NCI-H1694 treated with DMSO at 0.1 percent for 48 hours (cell line): ENCODE measurements around the gene ZNF208.
"Not testable (repeated sequence)": the region's sequence is repeated elsewhere in the genome, so short reads cannot be mapped to it uniquely, and the experiment has no call there.

Source experiments
- DNase-seq: peaks from one replicate; lab custom pipeline; 2025; lab: John Stamatoyannopoulos, UW

ZNF208 gene

DNA sequence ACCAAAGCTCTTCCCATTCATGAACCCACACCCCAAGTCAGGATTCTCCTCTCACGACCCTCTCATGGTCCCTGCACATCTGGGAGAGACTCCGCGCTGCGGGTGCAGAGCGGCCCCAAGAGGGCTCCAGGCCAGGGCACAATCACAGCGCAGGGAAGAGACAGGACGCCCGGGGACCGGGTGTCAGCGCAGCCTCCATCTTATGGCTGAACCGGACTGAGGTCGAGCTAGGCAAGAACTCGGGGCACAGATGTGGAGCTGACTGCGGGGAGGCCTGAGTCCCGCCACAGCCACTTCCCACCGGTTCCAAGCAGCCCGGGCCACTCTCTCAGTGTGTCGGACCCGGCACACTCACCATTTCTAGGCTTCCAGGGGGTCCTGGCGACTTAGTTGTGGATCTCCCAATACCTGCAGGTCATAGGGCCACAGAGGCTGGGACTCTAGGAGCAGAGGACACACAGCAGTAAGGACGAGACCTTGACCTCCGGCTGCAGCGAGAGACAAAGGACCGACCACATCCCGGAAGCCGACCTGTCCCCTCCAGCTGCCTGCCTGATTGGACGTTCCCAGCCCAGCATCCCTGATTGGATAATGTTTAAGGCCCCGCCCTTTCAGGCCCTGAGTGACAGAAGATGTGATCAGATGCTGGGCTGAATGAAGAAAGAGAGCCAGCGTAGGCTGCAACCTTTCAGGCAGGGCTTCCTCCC, at the start of gene ZNF208:
ZNF208 (minus strand) TSS at position 507 of the 707 bp plus-strand sequence; CDS start at position 358, 149 bp downstream.
- not testable (repeated sequence) for DNase-seq

DNA sequence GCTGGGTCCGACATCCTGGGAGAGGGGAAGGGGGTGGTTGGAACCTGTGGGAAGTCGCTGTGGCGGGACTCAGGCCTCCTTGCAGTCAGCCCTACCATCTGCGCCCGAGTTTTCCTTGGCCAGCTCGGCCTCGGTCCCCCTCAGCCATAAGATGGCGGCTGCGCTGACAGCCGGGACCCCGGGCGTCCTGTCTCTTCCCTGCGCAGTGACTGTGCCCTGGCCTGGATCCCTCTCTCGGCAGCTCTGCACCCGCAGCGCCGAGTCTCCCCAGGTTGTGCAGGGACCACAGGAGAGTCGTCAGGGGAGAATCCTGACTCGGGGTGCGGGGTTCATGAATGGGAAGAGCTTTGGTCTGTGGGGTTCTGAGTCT, 41.9 kb upstream of the ZNF208 start:
- no peak for DNase-seq

DNA sequence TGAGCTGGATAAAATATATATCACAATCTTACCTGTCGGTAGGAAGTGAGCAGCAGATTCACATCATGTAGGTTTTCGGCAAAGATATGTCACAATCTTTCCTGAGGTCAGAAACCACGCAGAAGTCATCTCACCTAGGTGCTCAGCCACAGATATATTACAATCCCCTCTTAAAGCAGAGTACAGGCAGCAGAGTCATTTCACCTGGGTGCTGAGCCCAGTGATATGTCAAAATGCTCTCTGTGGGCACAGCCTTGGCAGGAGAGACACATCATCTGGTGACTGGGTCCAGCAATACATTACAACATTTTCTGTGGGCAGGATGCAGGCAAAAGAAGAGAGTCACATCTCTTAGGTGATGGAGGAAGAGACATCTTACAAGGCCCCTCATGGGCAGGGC, 30.4 kb upstream of the ZNF208 start:
- DNase-seq = not testable (repeated sequence)

DNA sequence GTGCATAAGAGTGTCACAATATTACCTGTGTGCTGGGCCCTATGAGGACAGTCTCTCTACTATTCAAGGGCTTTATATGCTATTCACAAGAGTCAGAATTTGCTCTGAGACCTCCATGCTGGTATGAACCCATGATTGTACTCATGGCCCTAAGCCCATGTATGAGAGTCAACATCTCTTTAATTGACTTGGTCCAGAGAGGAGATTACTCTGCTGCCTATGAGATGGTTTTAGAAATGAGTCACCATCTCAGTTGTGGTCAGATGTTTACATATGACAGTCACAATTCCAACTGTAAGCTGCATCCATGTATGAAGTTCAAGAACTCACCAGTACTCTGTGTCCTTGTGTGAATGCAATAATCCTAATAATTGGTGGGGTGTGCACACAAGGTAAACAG, 19.9 kb upstream of the ZNF208 start:
- DNase-seq = no peak

DNA sequence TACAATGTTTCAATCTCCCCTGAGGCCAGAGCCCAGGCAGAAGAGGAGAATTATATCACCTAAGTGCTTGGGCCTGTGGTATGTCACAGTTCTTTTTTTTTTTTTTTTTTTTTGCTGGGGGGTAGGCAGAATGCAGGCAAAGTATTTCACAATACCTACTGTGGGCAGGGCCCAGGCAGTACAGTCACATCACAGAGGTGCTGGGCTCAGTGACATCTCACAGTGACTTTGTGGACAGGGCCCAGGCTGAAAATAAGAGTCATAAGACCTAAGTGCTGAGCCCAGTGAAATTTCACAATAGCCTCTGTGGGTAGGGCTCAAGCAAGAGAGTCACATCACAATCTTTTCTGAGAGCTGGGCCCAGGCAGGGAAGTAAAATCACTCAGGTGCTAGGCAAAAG, 15.9 kb upstream of the ZNF208 start:
- no peak for DNase-seq

DNA sequence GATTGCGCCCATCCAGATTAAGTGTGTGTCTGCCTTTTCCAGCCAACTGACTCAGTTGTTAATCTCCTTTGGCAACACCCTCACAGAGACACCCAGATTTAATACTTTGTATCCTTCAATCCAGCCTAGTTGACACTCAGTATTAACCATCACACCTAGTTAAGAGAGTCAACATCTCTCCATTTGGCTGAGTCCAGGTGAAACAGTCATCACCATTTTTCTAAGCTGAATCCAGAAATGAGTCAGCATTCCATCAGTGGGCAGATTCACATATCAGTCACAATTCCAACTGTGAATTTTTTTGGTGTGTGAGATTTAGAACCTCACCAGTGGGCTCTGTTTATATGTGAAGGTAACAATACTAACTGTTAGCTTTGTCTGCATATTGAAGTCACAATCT, 14.8 kb upstream of the ZNF208 start:
- not testable (repeated sequence) for DNase-seq

DNA sequence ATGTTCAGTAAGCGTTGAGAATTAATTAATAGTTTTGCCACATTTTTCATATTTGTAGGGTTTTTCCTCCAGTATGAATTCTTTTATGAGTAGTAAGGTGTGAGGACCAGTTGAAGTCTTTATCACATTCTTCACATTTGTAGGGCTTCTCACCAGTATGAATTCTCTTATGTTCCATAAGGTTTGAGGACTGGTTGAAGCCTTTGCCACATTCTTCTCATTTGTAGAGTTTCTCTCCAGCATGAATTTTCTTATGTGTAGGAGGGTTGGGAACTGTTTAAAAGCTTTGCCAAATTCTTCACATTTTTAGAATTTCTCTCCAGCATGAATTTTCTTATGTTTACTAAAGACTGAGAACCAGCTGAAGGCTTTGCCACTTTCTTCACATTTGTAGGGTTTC, 40.3 kb downstream of the ZNF208 start:
- DNase-seq = no peak

DNA sequence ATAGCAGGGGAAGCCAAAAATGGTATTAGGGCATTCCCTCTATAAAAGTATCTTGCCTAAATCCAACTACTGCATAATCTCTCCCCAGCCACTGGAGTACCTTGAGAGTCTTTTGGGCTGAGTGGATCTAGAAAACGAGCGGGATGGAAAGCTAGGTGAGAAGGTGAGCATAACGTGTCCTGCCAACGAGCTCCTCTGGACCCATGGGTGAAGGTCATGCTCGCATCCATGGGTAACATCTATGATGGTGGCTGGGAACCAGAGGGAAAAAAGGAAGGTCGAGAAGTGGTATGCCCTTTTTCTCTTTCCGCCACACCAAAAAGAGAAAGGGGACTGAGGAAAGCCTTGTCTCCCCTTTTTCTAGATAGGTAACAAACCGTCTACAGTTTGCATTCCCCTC, 63.0 kb downstream of the ZNF208 start:
- no peak for DNase-seq

DNA sequence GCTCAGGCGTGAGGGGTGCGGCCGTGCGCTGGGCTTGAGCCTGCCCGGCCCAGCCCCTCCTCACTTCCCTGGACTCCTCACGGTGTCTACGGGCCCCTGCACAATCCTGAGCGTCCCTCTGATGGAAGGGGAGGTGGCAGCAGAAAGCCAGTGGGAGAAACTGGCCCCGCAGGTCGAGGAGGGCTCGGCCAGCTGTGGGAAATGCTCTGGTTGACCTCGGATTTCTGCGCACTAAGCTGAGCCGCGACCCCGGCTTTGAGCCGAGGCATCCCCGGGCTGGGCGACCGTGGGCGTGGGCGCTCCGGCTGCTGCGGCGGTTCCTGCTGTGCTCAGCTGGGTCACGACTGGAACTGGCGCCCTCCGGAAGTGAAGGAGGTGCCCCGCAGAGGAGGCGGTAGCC, 70.1 kb downstream of the ZNF208 start:
- no peak for DNase-seq

DNA sequence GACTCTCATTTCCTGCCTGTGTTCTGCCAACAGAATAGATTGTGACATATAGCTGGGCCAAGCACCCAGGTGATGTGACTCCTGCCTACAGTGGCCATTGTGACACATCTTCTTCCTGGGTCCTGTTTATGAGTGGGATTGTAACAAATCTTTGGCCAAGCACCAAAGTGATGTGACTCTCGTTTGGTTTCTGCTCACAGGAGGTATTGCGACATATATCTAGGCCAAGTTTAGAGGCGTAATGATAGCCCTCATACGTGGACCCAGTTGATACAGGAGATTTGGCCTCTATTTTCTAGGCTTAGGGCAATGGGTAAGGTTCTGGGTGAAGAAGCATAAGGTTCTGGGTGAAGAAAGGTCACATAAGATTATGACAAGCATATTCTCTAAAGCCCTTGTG, 76.2 kb downstream of the ZNF208 start:
- DNase-seq = no peak

DNA sequence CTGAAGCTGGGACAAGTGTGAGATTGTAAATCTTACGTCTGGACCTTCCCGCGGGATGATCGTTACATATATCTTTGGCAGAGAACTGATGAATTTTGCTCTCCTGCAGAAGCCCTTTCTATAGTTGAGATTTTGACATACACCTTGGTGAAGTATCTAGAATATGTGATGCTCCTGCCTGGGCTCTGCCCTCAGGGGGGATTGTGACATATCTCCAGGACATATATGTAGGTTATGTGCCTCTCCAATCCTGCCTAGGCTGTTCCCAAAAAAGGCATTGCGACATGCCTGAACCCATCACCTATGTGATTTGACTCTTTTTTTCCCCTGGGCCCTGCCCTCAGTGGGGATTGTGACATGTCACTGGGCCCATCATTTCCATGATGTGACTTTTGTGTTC, 76.6 kb downstream of the ZNF208 start:
- DNase-seq = no peak

DNA sequence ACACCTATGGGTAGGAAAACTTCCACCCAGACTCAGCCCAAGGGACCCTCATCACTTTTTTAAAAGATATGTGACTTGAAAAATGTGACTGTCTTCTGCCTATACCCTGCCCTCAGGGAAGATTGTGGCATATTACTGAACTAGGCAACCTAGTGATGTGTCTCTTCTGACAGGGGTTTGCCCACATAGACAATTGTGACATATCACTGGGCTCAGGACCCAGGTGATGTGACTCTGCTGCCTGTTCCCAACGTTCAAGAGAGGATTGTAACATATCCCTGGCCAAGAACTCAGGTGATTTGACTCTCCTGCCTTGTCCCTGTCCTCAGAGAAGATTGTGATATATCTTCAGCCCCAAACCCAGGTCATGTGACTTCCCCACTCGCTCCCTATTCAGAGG, 88.5 kb downstream of the ZNF208 start:
- DNase-seq = no peak

DNA sequence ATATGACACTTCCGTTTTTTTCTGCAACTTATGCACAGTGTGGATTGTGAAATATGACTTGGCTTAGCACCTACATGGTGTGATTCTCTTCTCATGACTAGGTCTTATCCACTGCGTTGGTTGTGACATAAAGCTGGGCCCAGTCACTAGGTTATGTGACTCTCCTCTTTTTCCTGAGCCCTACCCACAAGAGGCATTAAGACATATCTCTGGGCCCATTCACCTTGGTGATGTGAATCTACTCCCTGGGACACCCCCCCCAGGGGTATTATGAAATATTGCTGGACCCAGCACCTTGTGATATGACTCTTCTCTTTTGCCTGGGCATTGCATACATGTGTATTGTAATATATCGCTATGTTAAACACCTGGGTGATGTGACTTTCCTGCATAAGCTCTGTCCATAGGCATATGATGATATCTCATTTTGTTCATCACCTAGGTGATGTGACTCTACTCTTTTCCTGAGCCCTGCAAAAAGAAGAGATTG, 89.0 kb downstream of the ZNF208 start:
- DNase-seq = no peak

DNA sequence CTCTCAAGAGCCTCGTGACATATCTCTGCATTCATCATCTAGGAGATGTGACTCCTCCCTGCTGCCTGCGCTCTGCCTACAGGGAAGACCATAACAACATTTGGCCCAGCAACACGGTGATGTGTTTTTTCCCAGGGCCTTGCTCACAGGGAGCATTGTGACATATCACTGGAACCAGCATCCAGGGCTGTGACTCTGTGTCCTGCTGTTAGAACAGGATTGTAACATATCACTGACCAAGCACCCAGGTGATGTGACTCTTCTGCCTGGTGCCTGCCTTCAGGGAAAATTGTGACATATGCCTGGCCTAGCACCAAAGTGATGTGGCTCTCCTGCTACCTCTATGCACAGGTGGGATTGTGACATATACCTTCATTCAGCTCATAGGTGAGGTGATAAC, 95.3 kb downstream of the ZNF208 start:
- no peak for DNase-seq

DNA sequence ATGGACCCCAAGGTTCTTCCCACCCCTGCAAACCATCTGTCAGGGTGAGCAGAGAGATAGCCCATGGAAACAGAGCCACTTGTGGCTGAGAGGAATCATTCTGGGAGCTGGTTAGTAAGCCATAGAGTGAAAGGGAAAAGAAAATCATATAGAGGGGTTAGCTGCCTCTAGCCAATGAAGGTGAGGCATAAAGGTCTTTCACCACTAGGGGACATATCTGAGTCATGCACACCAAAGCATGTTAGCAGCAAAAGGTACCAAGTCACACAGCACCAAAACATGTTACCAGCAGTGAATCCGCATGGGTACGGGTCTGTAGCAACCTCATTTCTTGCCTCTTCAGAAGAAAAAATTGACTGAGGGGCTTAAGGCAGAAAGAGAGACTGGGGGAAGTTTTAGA, 98.1 kb downstream of the ZNF208 start:
- DNase-seq = no peak

DNA sequence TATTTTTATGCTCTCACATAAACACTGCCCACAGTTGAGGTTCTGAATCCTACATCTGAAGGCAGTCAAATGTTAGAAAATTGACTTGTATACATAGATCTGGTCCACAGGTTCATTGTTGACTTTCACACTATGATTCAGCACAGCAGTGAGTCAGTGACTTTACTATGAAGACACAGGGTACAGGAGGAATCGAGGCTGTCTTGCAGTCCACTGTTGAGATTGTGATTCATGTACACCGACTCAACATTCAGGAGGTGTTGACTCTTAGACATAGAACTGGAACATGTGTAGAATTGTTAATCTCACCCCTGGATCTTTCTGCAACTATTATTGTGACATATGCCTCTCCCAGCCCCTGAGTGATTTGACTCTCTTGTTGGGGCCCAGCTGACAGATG, 100.4 kb downstream of the ZNF208 start:
- no peak for DNase-seq

DNA sequence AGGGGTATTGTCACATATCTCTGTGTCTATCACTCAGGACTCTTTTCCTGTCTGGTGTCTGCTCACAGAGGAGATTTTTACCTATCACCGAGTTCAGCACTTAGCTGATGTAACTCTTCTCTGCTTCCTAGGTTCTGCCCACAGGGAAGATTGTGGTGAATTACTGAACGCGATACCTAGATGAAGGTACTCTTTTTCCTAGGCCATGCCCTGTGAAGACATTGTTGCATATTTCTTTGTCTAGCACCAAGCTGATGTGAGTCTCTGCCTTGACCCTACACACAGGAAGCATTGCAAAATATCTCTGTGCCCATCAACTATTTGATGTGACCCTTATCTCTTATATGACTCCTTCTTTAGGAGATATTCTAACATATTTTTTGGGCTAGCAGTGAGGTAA, 102.7 kb downstream of the ZNF208 start:
- DNase-seq = no peak

DNA sequence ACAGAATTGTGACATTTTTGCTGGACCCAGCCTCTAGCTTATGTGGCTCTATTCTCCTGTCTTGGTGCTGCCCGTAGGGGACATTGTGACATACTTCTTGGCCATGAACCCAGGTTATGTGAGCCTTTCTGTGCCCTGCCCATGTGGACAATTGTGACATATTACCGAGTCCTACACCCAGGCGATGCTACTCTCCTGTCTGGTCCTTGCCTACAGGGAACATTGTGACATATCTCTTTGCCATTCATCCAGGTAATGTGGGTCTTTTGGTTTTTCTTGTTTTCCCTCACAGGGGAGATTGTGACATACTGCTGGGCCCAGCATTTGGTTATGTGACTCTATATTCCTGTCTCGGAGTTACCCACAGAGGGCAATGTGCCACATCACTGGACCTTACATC, 103.2 kb downstream of the ZNF208 start:
- no peak for DNase-seq

DNA sequence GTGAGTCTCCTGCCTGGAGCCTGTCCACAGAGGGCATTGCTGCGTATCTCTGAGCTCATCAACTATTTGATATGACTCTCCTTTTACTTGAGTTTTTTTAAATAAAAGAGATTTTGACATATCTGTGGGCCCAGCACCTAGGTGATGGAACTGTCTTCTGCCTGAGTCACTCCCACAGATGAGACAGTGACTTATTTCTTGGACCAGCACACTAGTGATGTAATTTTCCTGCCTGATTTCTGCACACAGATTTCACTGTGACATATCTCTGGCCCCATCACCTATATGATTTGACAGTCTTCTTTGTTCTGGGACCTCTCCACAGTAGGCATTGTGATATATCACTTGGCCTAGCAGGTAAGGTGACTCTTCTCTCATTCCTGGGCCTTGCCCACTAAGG, 108.2 kb downstream of the ZNF208 start:
- DNase-seq = no peak

DNA sequence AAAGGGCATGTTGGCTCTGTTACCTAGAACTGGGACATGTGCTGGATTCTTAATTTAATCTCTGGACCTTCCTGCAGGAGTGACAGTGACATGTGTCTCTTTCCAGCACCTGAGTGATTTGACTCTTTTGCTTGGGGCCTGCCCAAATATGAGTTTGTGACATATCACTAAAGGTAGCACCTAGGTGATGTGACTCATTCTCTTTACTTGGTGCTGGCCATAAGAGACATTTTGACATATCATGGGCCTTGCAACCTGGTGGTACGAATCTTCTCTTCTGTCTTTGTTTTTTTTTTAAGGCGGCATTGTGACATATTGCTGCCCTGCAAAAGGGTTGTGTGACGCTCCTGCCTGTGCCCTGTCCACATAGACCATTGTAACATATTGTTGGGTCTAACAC, 108.9 kb downstream of the ZNF208 start:
- no peak for DNase-seq

DNA sequence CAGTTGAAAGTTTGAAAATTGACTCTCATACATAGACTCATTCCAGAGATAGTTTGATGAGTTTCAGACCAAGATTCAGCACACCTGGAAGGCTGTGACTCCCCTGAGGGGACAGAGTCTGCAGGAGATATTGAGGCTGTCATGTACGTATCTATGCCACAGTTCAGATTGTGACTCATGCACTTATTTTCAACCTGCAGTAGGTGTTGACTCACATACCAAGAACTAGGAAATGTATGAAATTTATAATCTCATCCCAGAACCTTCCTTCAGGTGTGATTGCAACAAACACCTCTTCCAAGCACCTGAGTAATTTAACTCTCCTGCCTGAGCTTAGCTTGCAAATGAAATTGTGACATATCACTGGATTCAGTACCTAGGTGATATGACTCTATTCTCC, 110.3 kb downstream of the ZNF208 start:
- no peak for DNase-seq

DNA sequence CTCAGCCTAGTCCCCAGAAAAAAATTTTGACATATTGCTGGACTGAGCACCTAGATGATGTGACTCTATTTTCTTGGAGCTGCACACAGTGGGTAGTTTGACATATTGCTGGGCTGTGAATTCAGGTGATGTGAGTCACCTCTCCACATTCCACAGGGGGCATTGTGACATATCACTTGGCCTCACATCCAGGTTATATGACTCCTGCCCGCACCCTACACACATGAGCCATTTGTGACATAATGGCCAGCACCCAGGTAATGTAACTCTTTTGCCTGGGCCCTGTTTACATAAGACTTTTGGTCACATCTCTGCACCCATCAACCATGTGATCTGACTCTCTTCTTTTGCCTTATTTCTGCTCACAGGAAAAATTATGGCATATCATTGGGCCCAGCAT, 119.7 kb downstream of the ZNF208 start:
- DNase-seq = no peak

DNA sequence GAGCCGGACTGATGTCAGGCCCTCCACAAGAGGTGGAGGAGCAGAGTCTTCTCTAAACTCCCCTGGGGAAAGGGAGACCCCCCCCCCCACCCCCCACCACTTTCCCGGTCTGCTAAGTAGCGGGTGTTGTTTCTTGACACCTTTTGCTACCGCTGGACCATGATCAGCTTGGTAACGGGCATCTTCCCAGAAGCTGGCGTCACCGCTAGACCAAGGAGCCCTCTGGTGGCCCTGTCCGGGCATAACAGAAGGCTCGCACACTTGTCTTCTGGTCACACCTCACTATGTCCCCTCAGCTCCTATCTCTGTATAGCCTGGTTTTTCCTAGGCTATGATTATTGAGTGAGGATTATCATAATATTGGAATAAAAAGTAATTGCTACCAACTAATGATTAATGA, 120.7 kb downstream of the ZNF208 start:
- not testable (repeated sequence) for DNase-seq

DNA sequence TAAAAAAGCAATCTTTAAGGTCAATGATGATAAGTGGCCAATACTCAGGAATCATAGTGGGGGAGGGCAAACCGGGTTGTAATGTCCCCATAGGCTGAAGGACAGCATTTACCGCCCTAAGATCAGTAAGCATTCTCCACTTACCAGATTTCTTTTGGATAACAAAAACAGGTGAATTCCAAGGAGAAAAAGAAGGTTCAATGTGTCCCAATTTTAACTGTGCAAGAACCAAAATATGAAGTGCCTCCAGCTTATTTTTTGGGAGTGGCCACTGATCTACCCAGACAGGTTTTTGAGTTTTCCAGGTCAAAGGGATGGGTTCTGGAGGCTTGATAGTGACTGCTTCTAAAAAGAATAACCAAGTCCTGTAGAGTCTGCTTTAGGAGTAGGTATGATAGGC, 125.2 kb downstream of the ZNF208 start:
- DNase-seq = not testable (repeated sequence)
